Hepatocyte (in vitro differentiated cells): ENCODE data around the gene SPESP1. TPM values are rescaled to one million over a fixed set of nuclear protein-coding genes. Genes with fewer than 3 reads are reported as not detected.

Experiments
- DNase-seq: peaks from one replicate; pipeline ENCODE4 v3.0.0-alpha.2; 2016; ENCODE audit warnings: low spot score
- H2AFZ ChIP-seq: fragments of 200-600 bp; sonication (generic); 2 replicates; pipeline ENCODE4 v1.6.0; 2016; ENCODE audit warnings: antibody characterized with exemption, mild to moderate bottlenecking
- H3K27ac ChIP-seq: fragments of 200-600 bp; sonication (generic); 2 replicates; pipeline ENCODE4 v1.5.1; 2016; ENCODE audit warnings: mild to moderate bottlenecking
- H3K27me3 ChIP-seq: fragments of 200-600 bp; sonication (generic); 2 replicates; pipeline ENCODE4 v1.6.1; 2016
- H3K36me3 ChIP-seq: fragments of 200-600 bp; sonication (generic); replicated peaks from 2 replicates; pipeline ENCODE4 v1.5.1; 2016; ENCODE audit warnings: low read depth; ENCODE audit not compliant: insufficient read depth
- H3K4me1 ChIP-seq: fragments of 200-600 bp; sonication (generic); 2 replicates; pipeline ENCODE4 v1.5.1; 2016; ENCODE audit warnings: mild to moderate bottlenecking, moderate library complexity; ENCODE audit not compliant: insufficient read depth
- H3K4me2 ChIP-seq: fragments of 200-600 bp; sonication (generic); 2 replicates; pipeline ENCODE4 v1.6.0; 2016
- H3K4me3 ChIP-seq: fragments of 200-600 bp; sonication (generic); 2 replicates; pipeline ENCODE4 v1.5.1; 2016; ENCODE audit warnings: mild to moderate bottlenecking
- H3K79me2 ChIP-seq: fragments of 200-600 bp; sonication (generic); 2 replicates; pipeline ENCODE4 v1.6.0; 2017; ENCODE audit warnings: mild to moderate bottlenecking
- H3K9me2 ChIP-seq: fragments of 200-600 bp; sonication (generic); replicated peaks from 2 replicates; pipeline ENCODE4 v1.6.0; 2017; ENCODE audit warnings: mild to moderate bottlenecking; ENCODE audit not compliant: insufficient read depth
- H3K9me3 ChIP-seq: fragments of 200-600 bp; sonication (generic); 2 replicates; pipeline ENCODE4 v1.5.1; 2016; ENCODE audit warnings: low read depth, mild to moderate bottlenecking
- H4K20me1 ChIP-seq: fragments of 200-600 bp; sonication (generic); 2 replicates; pipeline ENCODE4 v1.6.0; 2016; ENCODE audit warnings: mild to moderate bottlenecking; ENCODE audit not compliant: insufficient read depth, poor library complexity, severe bottlenecking
- EZH2 ChIP-seq: fragments of 200-600 bp; sonication (generic); IDR thresholded peaks from 2 replicates; pipeline ENCODE4 v1.6.1; 2016; ENCODE audit warnings: antibody characterized with exemption, mild to moderate bottlenecking, borderline replicate concordance
- EZH2phosphoT487 ChIP-seq: fragments of 200-600 bp; sonication (generic); IDR thresholded peaks from one replicate; pipeline ENCODE4 v1.6.1; 2018; ENCODE audit warnings: antibody characterized with exemption, mild to moderate bottlenecking, low read depth, moderate library complexity; ENCODE audit not compliant: unreplicated experiment, severe bottlenecking
- WGBS: methylation state at CpG from one replicate; pipeline ENCODE4 v1.1.6; 2016; ENCODE audit warnings: low lambda C conversion rate; ENCODE audit errors: missing lambda C conversion rate; 5-methylcytosine and 5-hydroxymethylcytosine counted together
- polyA plus RNA-seq: library from polyadenylated mRNA; unstranded; fragments of >200 nt; fragmentation: Nextera tagmentation; extraction: Ambion mirVana; gene quantifications from 2 replicates; pipeline ENCODE4 v1.2.1, GENCODE V29; 2016
- total RNA-seq: library from RNA; depleted of rRNA; stranded (reverse); fragments of >200 nt; gene quantifications from 2 replicates; pipeline ENCODE4 v1.2.3, GENCODE V29; 2014
- TF ChIP-seq, protein P1 (sequence below): fragments of 200-600 bp; sonication (generic); IDR thresholded peaks from 2 replicates; pipeline ENCODE4 v1.5.1; 2016; ENCODE audit warnings: antibody characterized with exemption, mild to moderate bottlenecking; ENCODE audit not compliant: poor library complexity

Gene SPESP1
- total and polyA plus RNA-seq, 2 experiments from 2014 or later: not detected

DNA sequence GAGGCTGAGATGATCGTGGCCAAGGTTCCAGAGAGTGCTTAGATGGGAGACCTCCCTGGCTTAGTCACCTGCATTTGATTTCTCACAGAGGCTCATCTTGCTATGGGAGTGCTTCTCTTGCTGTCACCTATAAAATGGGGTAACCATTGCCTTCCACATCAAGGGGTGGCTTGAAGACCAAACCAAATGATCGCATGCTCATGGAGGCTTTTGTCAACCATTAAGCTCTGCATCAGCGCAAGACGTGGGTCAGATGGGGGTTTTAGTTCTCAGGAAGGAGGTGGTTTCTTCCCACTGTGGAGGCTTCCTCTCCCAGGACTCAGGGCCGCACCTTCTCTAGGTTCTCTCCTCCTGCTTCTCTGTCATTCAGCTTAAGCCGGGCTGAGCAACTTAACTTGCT, 56.8 kb downstream of the SPESP1 start:
- 91% methylated on average over 6 of the region's 6 CpGs for WGBS
- H3K9me3 ChIP-seq: no peaks in the 10 kb centered on the region

DNA sequence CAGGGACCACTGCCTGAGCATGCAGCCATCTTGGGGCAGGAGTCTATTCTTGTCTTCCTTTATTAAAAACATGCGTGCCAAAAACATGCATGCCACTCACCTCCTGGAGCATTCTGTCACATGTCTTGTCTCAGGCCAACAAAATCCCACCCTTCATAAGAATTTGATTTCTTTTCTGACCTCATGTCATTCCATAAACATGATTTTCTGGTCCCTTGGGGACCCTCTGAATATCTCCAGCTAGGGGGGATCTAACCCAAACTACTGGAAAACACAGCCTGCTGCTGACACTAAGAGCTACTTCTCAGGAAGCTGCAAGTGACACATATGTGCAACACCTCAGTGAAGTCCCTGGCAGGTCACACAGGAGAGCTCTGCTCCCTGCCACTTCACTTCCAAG, 57.4 kb downstream of the SPESP1 start:
- TF ChIP-seq EZH2phosphoT487 (no peak), EZH2 (no peak)
- TF ChIP-seq, protein P1, sequence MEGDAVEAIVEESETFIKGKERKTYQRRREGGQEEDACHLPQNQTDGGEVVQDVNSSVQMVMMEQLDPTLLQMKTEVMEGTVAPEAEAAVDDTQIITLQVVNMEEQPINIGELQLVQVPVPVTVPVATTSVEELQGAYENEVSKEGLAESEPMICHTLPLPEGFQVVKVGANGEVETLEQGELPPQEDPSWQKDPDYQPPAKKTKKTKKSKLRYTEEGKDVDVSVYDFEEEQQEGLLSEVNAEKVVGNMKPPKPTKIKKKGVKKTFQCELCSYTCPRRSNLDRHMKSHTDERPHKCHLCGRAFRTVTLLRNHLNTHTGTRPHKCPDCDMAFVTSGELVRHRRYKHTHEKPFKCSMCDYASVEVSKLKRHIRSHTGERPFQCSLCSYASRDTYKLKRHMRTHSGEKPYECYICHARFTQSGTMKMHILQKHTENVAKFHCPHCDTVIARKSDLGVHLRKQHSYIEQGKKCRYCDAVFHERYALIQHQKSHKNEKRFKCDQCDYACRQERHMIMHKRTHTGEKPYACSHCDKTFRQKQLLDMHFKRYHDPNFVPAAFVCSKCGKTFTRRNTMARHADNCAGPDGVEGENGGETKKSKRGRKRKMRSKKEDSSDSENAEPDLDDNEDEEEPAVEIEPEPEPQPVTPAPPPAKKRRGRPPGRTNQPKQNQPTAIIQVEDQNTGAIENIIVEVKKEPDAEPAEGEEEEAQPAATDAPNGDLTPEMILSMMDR: no peak
- Histone ChIP-seq H3K27me3 (no peaks in the 10 kb centered on the region), H4K20me1 (no peaks in the 10 kb centered on the region), H3K27ac (no peak overlapping the region), H2AFZ (no peak overlapping the region), H3K9me3 (no peaks in the 10 kb centered on the region), H3K36me3 (no peaks in the 10 kb centered on the region), H3K4me3 (no peak overlapping the region), H3K9me2 (no peaks in the 10 kb centered on the region), H3K4me2 (no peak overlapping the region), H3K4me1 (peaks cover 25% of the 10 kb centered on the region), H3K79me2 (no peaks in the 10 kb centered on the region)
- 5% methylated on average over 1 of the region's 1 CpG for WGBS
- no peak for DNase-seq

More for the DNA sequence above, 56.8 kb downstream of the SPESP1 start:
- DNase-seq: no peak
- TF ChIP-seq EZH2 (no peak), EZH2phosphoT487 (no peak)
- TF ChIP-seq, protein P1: no peak
- H2AFZ ChIP-seq: no peak overlapping the region
- H3K36me3 ChIP-seq: no peaks in the 10 kb centered on the region
- no peaks in the 10 kb centered on the region for H3K27me3 ChIP-seq
- peaks cover 20% of the 10 kb centered on the region for H3K4me1 ChIP-seq
- no peak overlapping the region for H3K4me2 ChIP-seq
- no peak overlapping the region for H3K27ac ChIP-seq
- H3K9me2 ChIP-seq: no peaks in the 10 kb centered on the region
- H4K20me1 ChIP-seq: no peaks in the 10 kb centered on the region
- H3K4me3 ChIP-seq: no peak overlapping the region
- no peaks in the 10 kb centered on the region for H3K79me2 ChIP-seq

DNA sequence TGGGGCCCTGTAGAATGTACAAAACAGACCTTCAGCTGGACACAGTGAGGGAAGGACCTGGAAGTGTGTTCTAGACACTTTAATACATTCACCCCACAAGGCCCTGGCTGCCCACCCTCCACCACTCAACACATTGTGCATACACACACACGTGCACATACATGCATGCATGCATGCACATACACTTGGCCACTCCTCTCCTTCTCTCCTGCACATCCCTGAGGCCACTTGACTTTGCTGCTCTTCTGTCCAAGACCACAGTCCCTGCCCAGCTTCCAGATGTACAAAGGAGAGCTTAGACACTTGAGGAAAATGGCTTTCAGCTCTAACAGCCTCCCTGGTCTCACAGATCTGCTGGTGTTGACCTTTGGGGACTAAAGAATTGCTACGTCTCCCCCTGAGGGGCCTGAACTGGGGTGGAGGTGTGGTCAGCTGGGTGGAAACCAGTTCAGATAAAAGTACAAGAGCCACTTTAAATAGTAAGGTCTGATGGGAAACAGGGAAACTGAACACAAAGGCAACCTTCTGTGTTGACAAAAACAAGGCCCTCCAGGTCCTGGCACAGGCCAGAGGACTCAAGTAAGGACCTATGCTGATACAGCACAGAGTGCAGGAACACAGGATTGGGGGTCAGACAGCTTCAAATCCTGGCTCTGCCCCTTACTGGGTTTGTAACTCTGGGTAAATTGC, 59.4 kb downstream of the SPESP1 start:
- H3K27me3 ChIP-seq: no peaks in the 10 kb centered on the region
- no peaks in the 10 kb centered on the region for H3K36me3 ChIP-seq
- H3K79me2 ChIP-seq: no peaks in the 10 kb centered on the region
- no peak overlapping the region for H3K4me3 ChIP-seq
- 85% methylated on average over 2 of the region's 2 CpGs for WGBS
- H3K9me2 ChIP-seq: no peaks in the 10 kb centered on the region
- no peaks in the 10 kb centered on the region for H3K9me3 ChIP-seq
- no peak for DNase-seq
- H3K27ac ChIP-seq: no peak overlapping the region
- TF ChIP-seq EZH2phosphoT487 (no peak), EZH2 (no peak)
- TF ChIP-seq, protein P1: no peak
- H3K4me1 ChIP-seq: peaks cover 20% of the 10 kb centered on the region
- H2AFZ ChIP-seq: no peak overlapping the region
- H3K4me2 ChIP-seq: no peak overlapping the region
- H4K20me1 ChIP-seq: no peaks in the 10 kb centered on the region
